Prostate gland (tissue), 2 donors: ENCODE measurements around the gene MPP2. TPM values are rescaled to one million over a fixed set of nuclear protein-coding genes. Genes with fewer than 3 reads are reported as not detected.
"Not testable (repeated sequence)": the region's sequence is repeated elsewhere in the genome, so short reads cannot be mapped to it uniquely, and the experiment has no call there.

Experiments used
- DNase-seq: peaks from one replicate; pipeline ENCODE4 v3.0.0-alpha.2; 2019; ENCODE audit warnings: low spot score
- H3K27ac ChIP-seq, 2 donors: fragments of 200-600 bp; sonication (generic); 2 replicates each; pipeline ENCODE4 v1.5.1; 2017 to 2019
- H3K27me3 ChIP-seq: fragments of 200-600 bp; sonication (generic); replicated peaks from 2 replicates; pipeline ENCODE4 v1.5.1; 2019; ENCODE audit not compliant: insufficient read depth
- H3K36me3 ChIP-seq, 2 donors: fragments of 200-600 bp; sonication (generic); 1 replicate in 1 of 2; 2 replicates in 1 of 2; pipeline versions ENCODE4 v1.5.1 to v1.8.1; 2017 to 2019
- H3K4me1 ChIP-seq: fragments of 200-600 bp; sonication (generic); replicated peaks from 2 replicates; pipeline ENCODE4 v1.5.1; 2019
- H3K4me3 ChIP-seq, 2 donors: fragments of 200-600 bp; sonication (generic); 2 replicates each; pipeline ENCODE4 v1.5.1; 2017 to 2019
- H3K9me3 ChIP-seq: fragments of 200-600 bp; sonication (generic); 2 replicates; pipeline ENCODE4 v1.5.1; 2017
- CTCF ChIP-seq, 4 experiments: fragments of 200-600 bp in 2 of 4; fragments of 450-650 bp in 2 of 4; sonication (generic) in 2 of 4; IDR thresholded peaks; 1 replicate in 3 of 4; 2 replicates in 1 of 4; pipeline ENCODE4 v1.5.1; 2016 to 2019; ENCODE audit warnings: antibody characterized with exemption in 4 of 4, mild to moderate bottlenecking in 2 of 4, moderate library complexity in 2 of 4
- POLR2A ChIP-seq: fragments of 450-650 bp; IDR thresholded peaks from one replicate; pipeline ENCODE4 v1.6.1; 2016; ENCODE audit warnings: antibody characterized with exemption, mild to moderate bottlenecking
- POLR2AphosphoS5 ChIP-seq: sonication (generic); formaldehyde crosslinking; IDR thresholded peaks from one replicate; pipeline ENCODE4 v1.6.1; 2017; ENCODE audit warnings: antibody characterized with exemption
- WGBS: methylation state at CpG from one replicate; pipeline ENCODE4 v1.1.5; 2018; 5-methylcytosine and 5-hydroxymethylcytosine counted together
- intact Hi-C: fragments of 100-400 bp; cut with DNase I; formaldehyde crosslinking; loops from one replicate; pipeline ENCODE4 v1.14.2; 2022
- total RNA-seq, 2 donors: library from RNA; depleted of rRNA; stranded (reverse); fragments of >200 nt; gene quantifications; one replicate each; pipeline ENCODE4 v1.1.0, GENCODE V29; 2016

Gene MPP2
- total RNA-seq, 2 donors from 2014 or later = 14.9 to 17.7 TPM

- no peak for TF ChIP-seq POLR2A
- TF ChIP-seq POLR2AphosphoS5 = no peak
- no peak for TF ChIP-seq CTCF (IDR thresholded peaks at IDR 0.05)
- Histone ChIP-seq H3K4me3 (no peak overlapping the region), H3K9me3 (no peaks in the 10 kb centered on the region), H3K4me1 (no peaks in the 10 kb centered on the region), H3K36me3 (no peaks in the 10 kb centered on the region), H3K27me3 (no peaks in the 10 kb centered on the region), H3K27ac (no peak overlapping the region)
- 68% methylated on average over 5 of the region's 5 CpGs for WGBS
- intact Hi-C loops = no loop called here
- DNase-seq = no peak
Measured at GRCh38 chr17:43873091-43873490, 34.2 kb downstream of the MPP2 start.

- no peak overlapping the region for H3K4me3 ChIP-seq
- H3K27me3 ChIP-seq = no peaks in the 10 kb centered on the region
- H3K9me3 ChIP-seq = no peaks in the 10 kb centered on the region
- no peak for TF ChIP-seq POLR2A
- no peak for TF ChIP-seq POLR2AphosphoS5
- TF ChIP-seq CTCF (IDR thresholded peaks at IDR 0.05) = no peak
- WGBS = 35% methylated on average over 14 of the region's 14 CpGs
- intact Hi-C loops = no loop called here
- no peak for DNase-seq
- no peaks in the 10 kb centered on the region for H3K4me1 ChIP-seq
- H3K36me3 ChIP-seq = no peaks in the 10 kb centered on the region
- H3K27ac ChIP-seq = no peak overlapping the region
Measured at GRCh38 chr17:43871946-43872690, 35.2 kb downstream of the MPP2 start.

- DNase-seq, H3K4me3 ChIP-seq, H3K36me3 ChIP-seq, H3K27me3 ChIP-seq, H3K27ac ChIP-seq, intact Hi-C loops, H3K4me1 ChIP-seq, H3K9me3 ChIP-seq: not testable (repeated sequence)
- 77% methylated on average over 6 of the region's 6 CpGs for WGBS
Measured at GRCh38 chr17:43869031-43869430, 38.3 kb downstream of the MPP2 start.

- no peak for DNase-seq
- WGBS = 91% methylated on average over 10 of the region's 10 CpGs
- intact Hi-C loops = no loop called here
- no peaks in the 10 kb centered on the region for H3K36me3 ChIP-seq
- H3K9me3 ChIP-seq = no peaks in the 10 kb centered on the region
- TF ChIP-seq POLR2AphosphoS5 (no peak), POLR2A (no peak), CTCF (IDR thresholded peaks at IDR 0.05) (no peak)
- H3K4me1 ChIP-seq = no peaks in the 10 kb centered on the region
- no peak overlapping the region for H3K4me3 ChIP-seq
- no peaks in the 10 kb centered on the region for H3K27me3 ChIP-seq
- no peak overlapping the region for H3K27ac ChIP-seq
Measured at GRCh38 chr17:43868226-43868994, 38.9 kb downstream of the MPP2 start.

- no peaks in the 10 kb centered on the region for H3K9me3 ChIP-seq
- WGBS = 73% methylated on average over 3 of the region's 4 CpGs
- no peaks in the 10 kb centered on the region for H3K4me1 ChIP-seq
- TF ChIP-seq POLR2A (no peak), CTCF (IDR thresholded peaks at IDR 0.05) (no peak), POLR2AphosphoS5 (no peak)
- no peak for DNase-seq
- no peak overlapping the region for H3K4me3 ChIP-seq
- no peaks in the 10 kb centered on the region for H3K27me3 ChIP-seq
- intact Hi-C loops = no loop called here
- no peak overlapping the region for H3K27ac ChIP-seq
- no peaks in the 10 kb centered on the region for H3K36me3 ChIP-seq
Measured at GRCh38 chr17:43864161-43864984, 43.0 kb downstream of the MPP2 start.
